HepG2 (cell line): Measurements from ENCODE around the gene ZC3H12A. TPM values are rescaled to one million over a fixed set of nuclear protein-coding genes. Genes with fewer than 3 reads are reported as not detected.
A peak's percentile ranks its signal among the peaks of the same experiment; 100 is the strongest.

Experiments used
- ARNT2 ChIP-seq: sonication (generic); formaldehyde crosslinking; IDR thresholded peaks from 2 replicates; pipeline ENCODE4 v1.8.0; 2022; ENCODE audit warnings: mild to moderate bottlenecking, low read depth, missing genetic modification reagents, moderate library complexity
- BRD4 ChIP-seq: sonication (generic); formaldehyde crosslinking; IDR thresholded peaks from 2 replicates; pipeline ENCODE4 v1.4.0; 2020; ENCODE audit warnings: missing genetic modification reagents
- GFI1 ChIP-seq: sonication (generic); formaldehyde crosslinking; IDR thresholded peaks from 2 replicates; pipeline ENCODE4 v1.5.0; 2020; ENCODE audit warnings: missing genetic modification reagents, mild to moderate bottlenecking, borderline replicate concordance
- HNRNPL ChIP-seq: fragments of 200-400 bp; formaldehyde crosslinking; IDR thresholded peaks from 2 replicates; pipeline ENCODE4 v1.6.1; 2017; ENCODE audit warnings: mild to moderate bottlenecking, low read depth, low read length
- IRF2 ChIP-seq: IDR thresholded peaks from 2 replicates; pipeline ENCODE4 v1.6.1; 2018; ENCODE audit warnings: missing genetic modification reagents, missing compliant biosample characterization
- JUND ChIP-seq: sonication (generic); formaldehyde crosslinking; IDR thresholded peaks from 2 replicates; pipeline ENCODE4 v1.8.0; 2022; ENCODE audit warnings: mild to moderate bottlenecking, missing genetic modification reagents
- KLF11 ChIP-seq: IDR thresholded peaks from 2 replicates; pipeline ENCODE4 v1.6.1; 2016; ENCODE audit warnings: missing compliant biosample characterization
- MAF1 ChIP-seq: sonication (generic); formaldehyde crosslinking; IDR thresholded peaks from 2 replicates; pipeline ENCODE4 v1.5.0; 2020; ENCODE audit warnings: missing genetic modification reagents, borderline replicate concordance
- NCOA1 ChIP-seq: sonication (generic); formaldehyde crosslinking; IDR thresholded peaks from 2 replicates; pipeline ENCODE4 v1.9.0; 2021; ENCODE audit warnings: missing genetic modification reagents
- PCBP2 ChIP-seq: fragments of 200-400 bp; formaldehyde crosslinking; optimal IDR thresholded peaks from 2 replicates; pipeline ENCODE3; 2018; ENCODE audit warnings: low read length, low read depth; ENCODE audit not compliant: poor library complexity, severe bottlenecking
- PITX1 ChIP-seq: sonication (generic); formaldehyde crosslinking; IDR thresholded peaks from 2 replicates; pipeline ENCODE4 v1.5.1; 2020; ENCODE audit warnings: mild to moderate bottlenecking, missing genetic modification reagents
- POGZ ChIP-seq: sonication (generic); formaldehyde crosslinking; IDR thresholded peaks from 2 replicates; pipeline ENCODE4 v1.4.0; 2020; ENCODE audit warnings: mild to moderate bottlenecking, missing genetic modification reagents
- PTBP1 ChIP-seq: fragments of 200-400 bp; formaldehyde crosslinking; IDR thresholded peaks from 2 replicates; pipeline ENCODE4 v1.6.1; 2018; ENCODE audit warnings: low read length, low read depth; ENCODE audit not compliant: poor library complexity, severe bottlenecking
- REXO4 ChIP-seq: sonication (generic); formaldehyde crosslinking; IDR thresholded peaks from 2 replicates; pipeline ENCODE4 v1.8.0; 2022; ENCODE audit warnings: missing genetic modification reagents, mild to moderate bottlenecking, borderline replicate concordance
- TEAD3 ChIP-seq: optimal IDR thresholded peaks from 2 replicates; pipeline ENCODE3; 2016; ENCODE audit warnings: borderline replicate concordance
- TMF1 ChIP-seq: sonication (generic); formaldehyde crosslinking; IDR thresholded peaks from 2 replicates; pipeline ENCODE4 v1.8.1; 2022; ENCODE audit warnings: low read depth, missing genetic modification reagents
- ZNF33B ChIP-seq: sonication (generic); formaldehyde crosslinking; IDR thresholded peaks from 2 replicates; pipeline ENCODE4 v1.5.1; 2020; ENCODE audit warnings: mild to moderate bottlenecking, missing genetic modification reagents
- ZNF547 ChIP-seq: sonication (generic); formaldehyde crosslinking; IDR thresholded peaks from 2 replicates; pipeline ENCODE4 v1.5.1; 2020; ENCODE audit warnings: mild to moderate bottlenecking, missing genetic modification reagents
- polyA plus RNA-seq, 8 experiments: library from polyadenylated mRNA; depleted of rRNA in 3 of 8; stranded (reverse) in 7 of 8; unstranded in 1 of 8; fragments of >200 nt; fragmentation: Illumina TruSeq in 4 of 8; extraction: Trizol in 4 of 8; gene quantifications; 2 replicates each; pipeline versions ENCODE4 v1.2.1 to v1.2.3, GENCODE V29; 2011 to 2016; ENCODE audit warnings: low read depth in 4 of 8, missing spikeins in 1 of 8, mixed read lengths in 1 of 8; ENCODE audit not compliant: insufficient read depth in 1 of 8
- total RNA-seq, 5 experiments: library from RNA; depleted of rRNA; stranded (reverse); fragments of >200 nt; fragmentation: Illumina TruSeq; extraction: Trizol; gene quantifications; 2 replicates each; pipeline ENCODE4 v1.2.3, GENCODE V29; 2016; ENCODE audit warnings: low read depth in 1 of 5
- TF ChIP-seq, protein P1 (sequence below): sonication (generic); formaldehyde crosslinking; IDR thresholded peaks from 2 replicates; pipeline ENCODE4 v1.5.1; 2020; ENCODE audit warnings: missing genetic modification reagents, mild to moderate bottlenecking, borderline replicate concordance
- TF ChIP-seq, protein P2 (sequence below): sonication (generic); formaldehyde crosslinking; IDR thresholded peaks from 2 replicates; pipeline ENCODE4 v1.5.1; 2020; ENCODE audit warnings: mild to moderate bottlenecking, moderate library complexity, missing genetic modification reagents
- TF ChIP-seq, protein P3 (sequence below): sonication (generic); formaldehyde crosslinking; IDR thresholded peaks from 2 replicates; pipeline ENCODE4 v1.4.0; 2020; ENCODE audit warnings: mild to moderate bottlenecking, missing genetic modification reagents, borderline replicate concordance
- TF ChIP-seq, protein P4 (sequence below): sonication (generic); formaldehyde crosslinking; IDR thresholded peaks from 2 replicates; pipeline ENCODE4 v1.5.0; 2020; ENCODE audit warnings: missing genetic modification reagents
- TF ChIP-seq, protein P5 (sequence below): sonication (generic); formaldehyde crosslinking; IDR thresholded peaks from 2 replicates; pipeline ENCODE4 v1.4.0; 2020; ENCODE audit warnings: mild to moderate bottlenecking, missing genetic modification reagents

ZC3H12A gene
- total and polyA plus RNA-seq, 2 of the 13 experiments (the other 11 are each of a cell fraction or from before 2014, with no cell fraction given) = 6.8 to 13.3 TPM

DNA sequence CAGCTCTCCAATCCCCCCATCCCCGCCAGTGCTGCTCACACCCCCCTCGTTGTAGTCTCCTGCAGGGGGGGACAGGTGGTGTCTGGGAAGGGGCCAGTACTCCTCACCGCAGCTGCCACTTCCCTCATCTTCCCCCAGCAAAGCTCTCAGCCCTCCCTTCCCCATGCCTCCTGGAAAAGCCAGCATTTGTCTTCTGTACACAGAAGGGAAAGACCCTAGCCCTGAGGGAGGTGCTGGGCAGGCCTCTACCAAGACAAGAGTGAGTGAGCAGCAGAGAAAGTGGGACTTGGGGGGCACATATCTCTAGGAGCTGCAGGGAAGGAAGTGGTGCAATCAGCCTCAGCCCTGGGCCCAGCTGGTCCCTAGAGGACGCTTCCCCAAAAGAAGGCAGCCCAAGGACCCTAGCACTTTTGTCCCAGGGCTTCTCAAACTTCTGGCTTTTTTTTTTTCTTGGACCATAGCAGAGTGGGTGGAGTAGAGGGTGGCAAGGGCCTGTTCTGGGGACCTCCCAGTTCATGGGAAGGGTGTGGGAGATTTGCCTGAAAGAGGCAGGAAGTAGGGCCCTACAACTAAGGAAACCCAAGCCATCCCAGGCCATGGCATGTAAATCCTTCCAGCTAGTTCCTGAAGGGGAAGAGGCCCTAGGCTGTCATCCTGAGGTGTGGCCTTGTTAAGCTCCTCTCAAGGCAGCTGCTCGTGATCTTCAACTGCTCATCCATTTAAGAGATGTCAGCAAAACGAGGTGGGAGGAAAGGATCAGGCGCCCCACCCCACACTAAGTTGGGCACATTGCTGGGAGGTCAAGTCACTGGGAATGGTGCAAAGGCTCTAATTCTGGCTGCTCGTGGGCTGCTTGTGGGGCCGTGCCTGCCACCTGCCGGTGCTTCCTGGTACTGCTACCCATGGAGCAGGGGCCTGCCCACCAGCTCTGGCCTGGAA lies 12.6 kb downstream of the ZC3H12A start (continued):
- TF ChIP-seq REXO4 (no peak), JUND (CRISPR knock-in tag) (no peak), NCOA1 (no peak), GFI1 (CRISPR knock-in tag) (no peak), ZNF33B (CRISPR knock-in tag) (no peak), ZNF547 (CRISPR knock-in tag) (no peak), ARNT2 (CRISPR knock-in tag) (0 out of 2 replicates have a peak, but pooled peaks have one; percentile 21), PTBP1 (no peak), TMF1 (CRISPR knock-in tag) (no peak), TEAD3 (CRISPR knock-in tag) (peak; percentile 15), HNRNPL (no peak), IRF2 (CRISPR knock-in tag) (no peak), BRD4 (CRISPR knock-in tag) (no peak), PCBP2 (no peak), KLF11 (no peak), PITX1 (CRISPR knock-in tag) (no peak), POGZ (CRISPR knock-in tag) (no peak), MAF1 (CRISPR knock-in tag) (no peak)
- TF ChIP-seq, protein P1, sequence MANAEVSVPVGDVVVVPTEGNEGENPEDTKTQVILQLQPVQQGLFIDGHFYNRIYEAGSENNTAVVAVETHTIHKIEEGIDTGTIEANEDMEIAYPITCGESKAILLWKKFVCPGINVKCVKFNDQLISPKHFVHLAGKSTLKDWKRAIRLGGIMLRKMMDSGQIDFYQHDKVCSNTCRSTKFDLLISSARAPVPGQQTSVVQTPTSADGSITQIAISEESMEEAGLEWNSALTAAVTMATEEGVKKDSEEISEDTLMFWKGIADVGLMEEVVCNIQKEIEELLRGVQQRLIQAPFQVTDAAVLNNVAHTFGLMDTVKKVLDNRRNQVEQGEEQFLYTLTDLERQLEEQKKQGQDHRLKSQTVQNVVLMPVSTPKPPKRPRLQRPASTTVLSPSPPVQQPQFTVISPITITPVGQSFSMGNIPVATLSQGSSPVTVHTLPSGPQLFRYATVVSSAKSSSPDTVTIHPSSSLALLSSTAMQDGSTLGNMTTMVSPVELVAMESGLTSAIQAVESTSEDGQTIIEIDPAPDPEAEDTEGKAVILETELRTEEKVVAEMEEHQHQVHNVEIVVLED (CRISPR knock-in tag) = no peak
- TF ChIP-seq, protein P2, sequence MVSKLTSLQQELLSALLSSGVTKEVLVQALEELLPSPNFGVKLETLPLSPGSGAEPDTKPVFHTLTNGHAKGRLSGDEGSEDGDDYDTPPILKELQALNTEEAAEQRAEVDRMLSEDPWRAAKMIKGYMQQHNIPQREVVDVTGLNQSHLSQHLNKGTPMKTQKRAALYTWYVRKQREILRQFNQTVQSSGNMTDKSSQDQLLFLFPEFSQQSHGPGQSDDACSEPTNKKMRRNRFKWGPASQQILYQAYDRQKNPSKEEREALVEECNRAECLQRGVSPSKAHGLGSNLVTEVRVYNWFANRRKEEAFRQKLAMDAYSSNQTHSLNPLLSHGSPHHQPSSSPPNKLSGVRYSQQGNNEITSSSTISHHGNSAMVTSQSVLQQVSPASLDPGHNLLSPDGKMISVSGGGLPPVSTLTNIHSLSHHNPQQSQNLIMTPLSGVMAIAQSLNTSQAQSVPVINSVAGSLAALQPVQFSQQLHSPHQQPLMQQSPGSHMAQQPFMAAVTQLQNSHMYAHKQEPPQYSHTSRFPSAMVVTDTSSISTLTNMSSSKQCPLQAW (CRISPR knock-in tag) = no peak
- TF ChIP-seq, protein P3, sequence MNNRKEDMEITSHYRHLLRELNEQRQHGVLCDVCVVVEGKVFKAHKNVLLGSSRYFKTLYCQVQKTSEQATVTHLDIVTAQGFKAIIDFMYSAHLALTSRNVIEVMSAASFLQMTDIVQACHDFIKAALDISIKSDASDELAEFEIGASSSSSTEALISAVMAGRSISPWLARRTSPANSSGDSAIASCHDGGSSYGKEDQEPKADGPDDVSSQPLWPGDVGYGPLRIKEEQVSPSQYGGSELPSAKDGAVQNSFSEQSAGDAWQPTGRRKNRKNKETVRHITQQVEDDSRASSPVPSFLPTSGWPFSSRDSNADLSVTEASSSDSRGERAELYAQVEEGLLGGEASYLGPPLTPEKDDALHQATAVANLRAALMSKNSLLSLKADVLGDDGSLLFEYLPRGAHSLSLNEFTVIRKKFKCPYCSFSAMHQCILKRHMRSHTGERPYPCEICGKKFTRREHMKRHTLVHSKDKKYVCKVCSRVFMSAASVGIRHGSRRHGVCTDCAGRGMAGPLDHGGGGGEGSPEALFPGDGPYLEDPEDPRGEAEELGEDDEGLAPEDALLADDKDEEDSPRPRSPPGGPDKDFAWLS (CRISPR knock-in tag) = no peak
- TF ChIP-seq, protein P4, sequence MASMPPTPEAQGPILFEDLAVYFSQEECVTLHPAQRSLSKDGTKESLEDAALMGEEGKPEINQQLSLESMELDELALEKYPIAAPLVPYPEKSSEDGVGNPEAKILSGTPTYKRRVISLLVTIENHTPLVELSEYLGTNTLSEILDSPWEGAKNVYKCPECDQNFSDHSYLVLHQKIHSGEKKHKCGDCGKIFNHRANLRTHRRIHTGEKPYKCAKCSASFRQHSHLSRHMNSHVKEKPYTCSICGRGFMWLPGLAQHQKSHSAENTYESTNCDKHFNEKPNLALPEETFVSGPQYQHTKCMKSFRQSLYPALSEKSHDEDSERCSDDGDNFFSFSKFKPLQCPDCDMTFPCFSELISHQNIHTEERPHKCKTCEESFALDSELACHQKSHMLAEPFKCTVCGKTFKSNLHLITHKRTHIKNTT (CRISPR knock-in tag) = no peak
- TF ChIP-seq, protein P5, sequence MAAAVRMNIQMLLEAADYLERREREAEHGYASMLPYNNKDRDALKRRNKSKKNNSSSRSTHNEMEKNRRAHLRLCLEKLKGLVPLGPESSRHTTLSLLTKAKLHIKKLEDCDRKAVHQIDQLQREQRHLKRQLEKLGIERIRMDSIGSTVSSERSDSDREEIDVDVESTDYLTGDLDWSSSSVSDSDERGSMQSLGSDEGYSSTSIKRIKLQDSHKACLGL = no peak
